D341Med (cell line): ENCODE data around the gene SIPA1L3.

Experiments used
- DNase-seq: peaks from one replicate; pipeline ENCODE4 v3.0.0; 2012; ENCODE audit warnings: low spot score

SIPA1L3 gene

GRCh38 chr19:38072776-38073750 is 166.1 kb downstream of the SIPA1L3 start:
- DNase-seq, result no peak

GRCh38 chr19:38073841-38074685 is 167.1 kb downstream of the SIPA1L3 start:
- peak; percentile 91 for DNase-seq

- no peak for DNase-seq
Observed at GRCh38 chr19:38076337-38076736, 169.3 kb downstream of the SIPA1L3 start.

- no peak for DNase-seq
Observed at GRCh38 chr19:38078302-38078930, 171.4 kb downstream of the SIPA1L3 start.

- no peak for DNase-seq
Observed at GRCh38 chr19:38079926-38080380, 172.9 kb downstream of the SIPA1L3 start.

GRCh38 chr19:38081547-38082255 is 174.7 kb downstream of the SIPA1L3 start:
- no peak for DNase-seq

- no peak for DNase-seq
Observed at GRCh38 chr19:38082256-38083118, 175.5 kb downstream of the SIPA1L3 start.

GRCh38 chr19:38084196-38084595 is 177.2 kb downstream of the SIPA1L3 start:
- DNase-seq, result no peak

- no peak for DNase-seq
Observed at GRCh38 chr19:38089440-38089839, 182.4 kb downstream of the SIPA1L3 start.

- no peak for DNase-seq
Observed at GRCh38 chr19:38093154-38093553, 186.1 kb downstream of the SIPA1L3 start.

GRCh38 chr19:38093587-38093986 is 186.6 kb downstream of the SIPA1L3 start:
- no peak for DNase-seq

- peak; percentile 81 for DNase-seq
Observed at GRCh38 chr19:38095411-38096308, 188.7 kb downstream of the SIPA1L3 start.

GRCh38 chr19:38099966-38100365 is 193.0 kb downstream of the SIPA1L3 start:
- DNase-seq, result no peak

GRCh38 chr19:38100589-38100988 is 193.6 kb downstream of the SIPA1L3 start:
- no peak for DNase-seq

GRCh38 chr19:38101723-38102122 is 194.7 kb downstream of the SIPA1L3 start:
- no peak for DNase-seq

- no peak for DNase-seq
Observed at GRCh38 chr19:38105574-38105973, 198.6 kb downstream of the SIPA1L3 start.

- no peak for DNase-seq
Observed at GRCh38 chr19:38107129-38107528, 200.1 kb downstream of the SIPA1L3 start.

GRCh38 chr19:38111898-38112297 is 204.9 kb downstream of the SIPA1L3 start:
- DNase-seq, result no peak

GRCh38 chr19:38114651-38115050 is 207.6 kb downstream of the SIPA1L3 start:
- DNase-seq, result no peak
